GM10248 (cell line): Measurements from ENCODE around the gene CETP.

Experiments used
- CTCF ChIA-PET: fragments of 300-600 bp; sonication (Branson Sonifier 250); formaldehyde crosslinking; extraction: SDS; loops from one replicate; lab custom pipeline; 2021; ENCODE audit warnings: antibody characterized with exemption; lab: Yijun Ruan, JAX
- POLR2A ChIA-PET: fragments of 350-650 bp; sonication (Branson Sonifier 250); formaldehyde crosslinking; extraction: SDS; loops from one replicate; lab custom pipeline; 2020; ENCODE audit warnings: antibody characterized with exemption; lab: Yijun Ruan, JAX
- DNase-seq: peaks from one replicate; pipeline ENCODE4 v3.0.0; 2012; ENCODE audit errors: extremely low spot score
- CTCF ChIP-seq: IDR thresholded peaks from 2 replicates; pipeline ENCODE4 v1.5.1; 2012; ENCODE audit warnings: mild to moderate bottlenecking, low read depth; ENCODE audit errors: extremely low read depth, missing control alignments, control extremely low read depth

CETP gene

GRCh38 chr16:56935201-56935600 lies 26.5 kb upstream of the CETP start:
- ChIA-PET POLR2A (interaction anchor here (1.3 to 2.3 kb wide), 2 partner anchors 10 to 11 kb away, joined by 3 to 10 read pairs; no protein-coding TSS in a partner anchor), CTCF (no interaction called here)

GRCh38 chr16:56936491-56936890 lies 25.3 kb upstream of the CETP start:
- CTCF ChIA-PET = interaction anchor here (0.7 to 2.6 kb wide), 6 partner anchors 10 to 109 kb away, joined by 3 to 7 read pairs (median 6); no protein-coding TSS in a partner anchor
- TF ChIP-seq CTCF = no peak
- DNase-seq = no peak
- POLR2A ChIA-PET = interaction anchor here (0.8 to 3.4 kb wide), 3 partner anchors 9 to 11 kb away, joined by 5 to 13 read pairs (median 10); no protein-coding TSS in a partner anchor

More at GRCh38 chr16:56935201-56935600, 26.5 kb upstream of the CETP start:
- DNase-seq = no peak
- no peak for TF ChIP-seq CTCF

GRCh38 chr16:56936950-56937349 lies 24.8 kb upstream of the CETP start:
- DNase-seq = no peak
- TF ChIP-seq CTCF = no peak
- POLR2A ChIA-PET = interaction anchor here (0.8 to 3.4 kb wide), 3 partner anchors 9 to 11 kb away, joined by 5 to 13 read pairs (median 10); no protein-coding TSS in a partner anchor
- CTCF ChIA-PET = interaction anchor here (0.7 to 2.6 kb wide), 6 partner anchors 9 to 109 kb away, joined by 3 to 7 read pairs (median 6); no protein-coding TSS in a partner anchor

GRCh38 chr16:56938664-56939513 lies 22.9 kb upstream of the CETP start:
- no peak for DNase-seq
- ChIA-PET CTCF (interaction anchor here (1.2 to 1.9 kb wide), 2 partner anchors 25 to 71 kb away, joined by 5 read pairs; no protein-coding TSS in a partner anchor), POLR2A (interaction anchor here (0.7 to 3.4 kb wide), 4 partner anchors 9 to 21 kb away, joined by 4 to 13 read pairs (median 6); no protein-coding TSS in a partner anchor)
- TF ChIP-seq CTCF = no peak

- TF ChIP-seq CTCF = no peak
- no peak for DNase-seq
These were observed 21.9 kb upstream of the CETP start for GRCh38 chr16:56939801-56940200.

GRCh38 chr16:56941092-56941491 lies 20.7 kb upstream of the CETP start:
- TF ChIP-seq CTCF = no peak
- DNase-seq = no peak
- CTCF ChIA-PET = interaction anchor here (1.2 to 3.0 kb wide), 4 partner anchors 24 to 105 kb away, joined by 3 to 11 read pairs (median 7); no protein-coding TSS in a partner anchor
- POLR2A ChIA-PET = interaction anchor here (1.2 to 4.1 kb wide), 3 partner anchors 9 to 11 kb away, joined by 5 to 27 read pairs (median 6); partner anchors contain the start of gene HERPUD1

More at GRCh38 chr16:56939801-56940200, 21.9 kb upstream of the CETP start:
- POLR2A ChIA-PET = interaction anchor here (1.2 to 3.4 kb wide), 2 partner anchors 8 to 22 kb away, joined by 7 to 13 read pairs; no protein-coding TSS in a partner anchor
- CTCF ChIA-PET = interaction anchor here (1.9 kb wide), 1 partner anchor 24 kb away, joined by 5 read pairs; no protein-coding TSS in a partner anchor
